ENCODE data around the gene KRTAP2-4.

GRCh38 chr17:41098481-41098880, 32.8 kb upstream of the KRTAP2-4 start:
- TF ChIP-seq CEBPB (IDR thresholded peaks at IDR 0.05) = no peak
- TF ChIP-seq, protein P1, sequence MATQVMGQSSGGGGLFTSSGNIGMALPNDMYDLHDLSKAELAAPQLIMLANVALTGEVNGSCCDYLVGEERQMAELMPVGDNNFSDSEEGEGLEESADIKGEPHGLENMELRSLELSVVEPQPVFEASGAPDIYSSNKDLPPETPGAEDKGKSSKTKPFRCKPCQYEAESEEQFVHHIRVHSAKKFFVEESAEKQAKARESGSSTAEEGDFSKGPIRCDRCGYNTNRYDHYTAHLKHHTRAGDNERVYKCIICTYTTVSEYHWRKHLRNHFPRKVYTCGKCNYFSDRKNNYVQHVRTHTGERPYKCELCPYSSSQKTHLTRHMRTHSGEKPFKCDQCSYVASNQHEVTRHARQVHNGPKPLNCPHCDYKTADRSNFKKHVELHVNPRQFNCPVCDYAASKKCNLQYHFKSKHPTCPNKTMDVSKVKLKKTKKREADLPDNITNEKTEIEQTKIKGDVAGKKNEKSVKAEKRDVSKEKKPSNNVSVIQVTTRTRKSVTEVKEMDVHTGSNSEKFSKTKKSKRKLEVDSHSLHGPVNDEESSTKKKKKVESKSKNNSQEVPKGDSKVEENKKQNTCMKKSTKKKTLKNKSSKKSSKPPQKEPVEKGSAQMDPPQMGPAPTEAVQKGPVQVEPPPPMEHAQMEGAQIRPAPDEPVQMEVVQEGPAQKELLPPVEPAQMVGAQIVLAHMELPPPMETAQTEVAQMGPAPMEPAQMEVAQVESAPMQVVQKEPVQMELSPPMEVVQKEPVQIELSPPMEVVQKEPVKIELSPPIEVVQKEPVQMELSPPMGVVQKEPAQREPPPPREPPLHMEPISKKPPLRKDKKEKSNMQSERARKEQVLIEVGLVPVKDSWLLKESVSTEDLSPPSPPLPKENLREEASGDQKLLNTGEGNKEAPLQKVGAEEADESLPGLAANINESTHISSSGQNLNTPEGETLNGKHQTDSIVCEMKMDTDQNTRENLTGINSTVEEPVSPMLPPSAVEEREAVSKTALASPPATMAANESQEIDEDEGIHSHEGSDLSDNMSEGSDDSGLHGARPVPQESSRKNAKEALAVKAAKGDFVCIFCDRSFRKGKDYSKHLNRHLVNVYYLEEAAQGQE (IDR thresholded peaks at IDR 0.05; ENCODE audit: low read depth) = no peak
- TF ChIP-seq FOXM1 (IDR thresholded peaks at IDR 0.05; ENCODE audit: borderline replicate concordance, low read depth) = no peak
- no peak for TF ChIP-seq EP300 (IDR thresholded peaks at IDR 0.05; ENCODE audit: borderline replicate concordance)
- TF ChIP-seq, protein P2, sequence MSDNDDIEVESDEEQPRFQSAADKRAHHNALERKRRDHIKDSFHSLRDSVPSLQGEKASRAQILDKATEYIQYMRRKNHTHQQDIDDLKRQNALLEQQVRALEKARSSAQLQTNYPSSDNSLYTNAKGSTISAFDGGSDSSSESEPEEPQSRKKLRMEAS (IDR thresholded peaks at IDR 0.05) = no peak
- TF ChIP-seq TEAD4 (IDR thresholded peaks at IDR 0.05) = no peak
- TF ChIP-seq RAD21 (IDR thresholded peaks at IDR 0.05; ENCODE audit: low read depth) = no peak
- TF ChIP-seq CREB1 (IDR thresholded peaks at IDR 0.05; ENCODE audit: low read depth) = no peak
- no peak for TF ChIP-seq TCF12 (IDR thresholded peaks at IDR 0.05; ENCODE audit: low read depth)
- TF ChIP-seq TAF1 (IDR thresholded peaks at IDR 0.05; ENCODE audit: low read depth) = no peak
- no peak for TF ChIP-seq EGR1 (IDR thresholded peaks at IDR 0.05)

Data from Ishikawa (cell line).